GM12891 (cell line): ENCODE data around the gene TRIO.

ENCODE experiments used
- DNase-seq: peaks from one replicate; pipeline ENCODE4 v3.0.0; 2011; ENCODE audit warnings: low spot score; ENCODE audit not compliant: insufficient read length
- FAIRE-seq: peaks from 2 replicates; lab custom pipeline; 2011; peaks lifted over from hg19 to GRCh38; lab: Jason Lieb, UNC
- PAX5 ChIP-seq: IDR thresholded peaks from 2 replicates; pipeline ENCODE4 v1.6.1; 2011; ENCODE audit warnings: low read length, moderate library complexity, mild to moderate bottlenecking; ENCODE audit not compliant: insufficient read depth, severe bottlenecking
- POLR2A ChIP-seq: IDR thresholded peaks from 2 replicates; pipeline ENCODE4 v1.6.1; 2011; ENCODE audit warnings: low read depth, low read length, control low read depth
- POLR2AphosphoS5 ChIP-seq: IDR thresholded peaks from 2 replicates; pipeline ENCODE4 v1.6.1; 2011; ENCODE audit warnings: low read depth, low read length, control low read depth
- POU2F2 ChIP-seq: IDR thresholded peaks from 2 replicates; pipeline ENCODE4 v1.6.1; 2011; ENCODE audit warnings: low read depth, mild to moderate bottlenecking, control low read depth, low read length, moderate library complexity
- SPI1 ChIP-seq: IDR thresholded peaks from 2 replicates; pipeline ENCODE4 v1.6.1; 2011; ENCODE audit warnings: low read depth, low read length, control low read depth
- TAF1 ChIP-seq: IDR thresholded peaks from 2 replicates; pipeline ENCODE4 v1.6.1; 2011; ENCODE audit warnings: low read depth, low read length, control low read depth

TRIO gene

GRCh38 chr5:14467886-14468285 lies 324.7 kb downstream of the TRIO start:
- DNase-seq, result no peak
- no peak for FAIRE-seq
- no peak for TF ChIP-seq POLR2A
- TF ChIP-seq POU2F2, result no peak
- TF ChIP-seq PAX5, result no peak
- TF ChIP-seq SPI1, result no peak

DNA sequence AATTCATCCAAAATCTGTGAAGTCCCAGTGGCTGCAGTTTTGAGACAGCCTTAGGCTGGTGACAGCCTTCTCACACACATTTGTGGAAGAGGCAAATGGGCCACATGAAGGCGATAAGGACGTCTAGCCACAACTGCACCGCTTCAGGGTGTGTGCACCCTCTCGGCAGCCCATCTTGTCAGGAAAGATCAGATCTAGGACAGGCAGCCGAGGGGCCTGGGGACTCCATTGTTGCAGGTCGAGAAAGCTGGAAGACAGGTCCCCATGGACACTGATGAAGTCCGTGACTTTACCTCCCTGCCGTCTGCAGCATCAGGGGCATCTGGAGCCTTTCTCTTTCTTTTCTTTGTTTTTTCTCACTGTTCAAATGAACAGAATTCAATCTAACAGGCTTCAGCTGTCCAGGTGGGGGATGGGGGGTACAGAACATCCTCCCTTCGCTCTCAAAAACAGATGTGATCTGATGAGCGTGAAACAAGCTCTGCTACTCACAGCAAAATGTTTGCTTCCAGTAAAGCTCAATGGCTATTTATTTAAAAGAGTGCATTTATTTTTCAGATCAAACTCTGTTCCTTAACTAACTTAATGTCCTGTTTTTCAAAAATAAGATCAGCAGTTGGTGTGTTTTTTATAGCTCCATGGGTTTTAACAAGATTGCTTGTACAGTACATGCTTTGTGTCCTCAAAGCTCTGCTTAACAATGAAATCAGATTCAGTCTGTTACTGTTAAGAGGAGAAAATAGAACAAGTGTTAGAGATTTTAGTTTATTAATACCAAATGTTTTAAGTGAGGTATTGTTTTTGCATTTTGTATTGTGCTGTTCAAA lies 326.6 kb downstream of the TRIO start:
- FAIRE-seq, result no peak
- no peak for DNase-seq
- TF ChIP-seq POLR2A (no peak), SPI1 (no peak), POLR2AphosphoS5 (no peak), PAX5 (no peak), POU2F2 (no peak), TAF1 (no peak)

GRCh38 chr5:14471507-14471906 lies 328.4 kb downstream of the TRIO start:
- no peak for DNase-seq
- TF ChIP-seq SPI1 (no peak), PAX5 (no peak), POLR2AphosphoS5 (no peak), POLR2A (no peak), TAF1 (no peak), POU2F2 (no peak)
- FAIRE-seq, result no peak

- TF ChIP-seq SPI1 (no peak), POLR2A (no peak), POLR2AphosphoS5 (no peak), POU2F2 (no peak), PAX5 (no peak), TAF1 (no peak)
- no peak for FAIRE-seq
- DNase-seq, result no peak
These were observed 329.9 kb downstream of the TRIO start for GRCh38 chr5:14472986-14473567.

- no peak for TF ChIP-seq POLR2AphosphoS5
- TF ChIP-seq POU2F2, result no peak
- TF ChIP-seq POLR2A, result no peak
- no peak for TF ChIP-seq SPI1
- TF ChIP-seq PAX5, result no peak
- no peak for TF ChIP-seq TAF1
- no peak for DNase-seq
- no peak for FAIRE-seq
These were observed 331.9 kb downstream of the TRIO start for GRCh38 chr5:14475045-14475444.

- FAIRE-seq, result no peak
These were observed 333.8 kb downstream of the TRIO start for GRCh38 chr5:14476786-14477435.

DNA sequence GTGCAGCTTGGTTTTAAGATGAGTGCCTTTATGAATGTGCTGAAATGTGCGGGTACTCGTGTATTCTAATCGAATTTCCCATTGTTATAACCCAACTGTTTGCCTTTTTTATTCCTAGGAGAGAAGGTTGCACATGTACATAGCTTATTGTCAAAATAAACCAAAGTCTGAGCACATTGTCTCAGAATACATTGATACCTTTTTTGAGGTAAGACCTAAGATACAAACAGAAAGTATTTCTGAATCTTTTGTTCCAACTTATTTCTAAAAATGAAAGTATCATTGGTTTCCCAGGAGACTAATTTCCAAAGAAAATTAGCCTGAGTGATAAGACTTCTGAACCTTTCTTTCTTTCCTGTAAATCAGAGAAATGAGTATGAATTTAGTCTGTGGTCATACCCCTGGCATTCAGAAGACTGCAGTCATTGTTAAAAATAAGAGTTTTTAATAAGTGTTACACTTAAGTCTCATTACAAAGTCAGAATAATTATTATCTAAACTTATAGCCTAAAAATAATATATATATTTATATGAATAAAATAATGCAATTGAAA lies 336.1 kb downstream of the TRIO start:
- no peak for FAIRE-seq
- no peak for TF ChIP-seq POU2F2
- TF ChIP-seq PAX5, result no peak
- no peak for TF ChIP-seq TAF1
- DNase-seq, result no peak

More at GRCh38 chr5:14476786-14477435, 333.8 kb downstream of the TRIO start:
- TF ChIP-seq POLR2AphosphoS5, result no peak
- TF ChIP-seq SPI1, result no peak
- TF ChIP-seq PAX5, result no peak
- TF ChIP-seq TAF1, result no peak
- TF ChIP-seq POU2F2, result no peak
- TF ChIP-seq POLR2A, result no peak
- DNase-seq, result no peak

- DNase-seq (no peak), FAIRE-seq (no peak)
- TF ChIP-seq PAX5 (no peak), SPI1 (no peak), POLR2AphosphoS5 (no peak), POLR2A (no peak), POU2F2 (no peak), TAF1 (no peak)
These were observed 338.2 kb downstream of the TRIO start for GRCh38 chr5:14481349-14481748.

DNA sequence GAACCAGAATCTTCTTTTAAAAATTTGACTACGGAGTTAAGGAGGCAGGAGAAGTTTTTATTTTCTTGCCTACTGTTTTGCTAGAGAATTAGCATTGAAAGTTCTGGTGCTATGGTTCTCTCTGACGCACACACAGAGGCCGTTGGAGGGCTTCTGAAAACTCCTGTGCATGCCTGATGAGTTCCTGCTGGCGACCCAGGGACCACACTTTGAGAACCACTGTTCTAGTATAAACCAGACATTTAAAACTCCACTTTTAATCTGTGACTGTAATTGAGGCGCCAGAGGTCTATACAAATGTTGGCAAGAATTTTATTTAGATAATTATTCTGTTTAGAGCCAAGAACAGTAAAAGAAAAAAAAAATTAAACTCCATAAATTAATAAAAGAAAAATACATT lies 338.9 kb downstream of the TRIO start:
- DNase-seq, result no peak
- no peak for FAIRE-seq
- TF ChIP-seq POU2F2 (no peak), POLR2AphosphoS5 (no peak), PAX5 (no peak), TAF1 (no peak), POLR2A (no peak), SPI1 (no peak)
